GM21737 (cell line): ENCODE results near the gene DCAF11.

ENCODE experiments used
- ATAC-seq: cut with Tn5 transposase; IDR thresholded peaks from one replicate; pipeline ENCODE4 v1.9.1; 2021; ENCODE audit warnings: mild to moderate bottlenecking, moderate library complexity; ENCODE audit not compliant: unreplicated experiment

The DCAF11 gene

GRCh38 chr14:24116128-24116814 lies 1.7 kb downstream of the DCAF11 start:
- no peak for ATAC-seq

DNA sequence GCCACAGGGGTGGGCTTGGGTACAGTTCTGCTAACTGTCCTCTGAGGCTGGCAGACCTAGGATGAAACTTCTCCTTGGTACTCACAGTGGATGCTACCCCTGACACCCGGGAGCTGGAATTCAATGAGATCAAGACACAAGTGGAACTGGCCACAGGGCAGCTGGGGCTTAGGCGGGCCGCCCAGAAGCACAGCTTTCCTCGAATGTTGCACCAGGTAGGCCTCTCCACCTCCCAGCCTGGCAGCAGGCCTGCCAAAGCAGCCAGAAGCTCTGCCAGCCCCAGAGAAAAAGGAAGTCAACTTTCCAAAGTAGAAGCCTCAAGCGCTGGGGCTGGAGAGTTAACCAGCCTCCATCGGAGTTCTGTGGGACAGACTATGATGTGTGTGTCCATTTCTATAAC lies 2.6 kb downstream of the DCAF11 start:
- ATAC-seq, result no peak

GRCh38 chr14:24119691-24120090 lies 5.1 kb downstream of the DCAF11 start:
- ATAC-seq, result no peak

GRCh38 chr14:24121210-24121609 lies 6.6 kb downstream of the DCAF11 start:
- no peak for ATAC-seq

- no peak for ATAC-seq
These were observed 7.8 kb downstream of the DCAF11 start for GRCh38 chr14:24122416-24122815.

- no peak for ATAC-seq
These were observed 8.3 kb downstream of the DCAF11 start for GRCh38 chr14:24122898-24123297.

DNA sequence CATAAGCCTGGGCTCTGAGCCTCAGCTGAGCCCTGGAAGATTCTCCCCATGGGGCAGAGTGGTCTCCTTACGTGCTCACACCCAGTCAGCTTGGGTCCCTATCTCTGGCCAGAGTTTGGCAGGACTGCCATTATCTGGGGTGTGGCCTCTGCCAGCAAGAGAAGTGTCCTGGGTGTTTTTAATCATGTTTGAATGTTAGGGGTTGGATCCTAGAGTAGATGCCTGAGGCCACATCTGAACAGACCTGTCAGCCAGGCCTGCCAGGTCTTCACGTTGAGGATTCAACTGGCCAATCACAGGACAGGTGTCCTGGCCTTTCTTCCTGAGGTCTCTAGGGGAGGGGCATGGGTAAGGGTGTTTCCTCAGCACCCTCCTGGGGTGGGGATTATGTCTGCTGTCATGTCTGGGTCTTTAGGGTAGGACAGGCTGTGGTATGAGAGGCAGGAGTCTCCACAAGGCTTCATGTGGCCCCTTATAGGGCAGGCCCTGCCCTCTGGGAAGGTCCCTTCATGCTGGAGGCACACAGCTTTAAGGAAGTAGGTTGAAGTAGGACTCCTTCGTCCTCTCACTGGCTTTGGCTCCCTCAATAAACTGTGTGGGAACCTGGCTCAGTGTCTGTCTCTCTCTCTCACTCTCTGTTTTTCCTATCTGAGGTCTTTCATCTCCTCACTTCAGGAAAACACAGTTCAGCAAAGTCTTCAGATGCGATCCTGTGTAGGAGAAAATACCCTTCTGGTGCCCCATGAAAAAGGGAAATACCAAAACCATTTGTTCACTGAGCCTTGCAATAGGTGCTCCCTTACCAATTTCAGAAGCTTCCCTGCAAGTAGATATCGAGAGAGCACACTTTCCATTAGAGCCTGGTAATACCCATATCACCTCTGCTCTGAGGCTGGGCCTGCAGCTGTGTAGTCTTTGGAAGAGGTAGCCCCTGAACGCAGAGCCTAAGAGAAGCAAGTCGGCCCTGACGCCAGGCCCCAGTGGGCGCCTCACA lies 9.1 kb downstream of the DCAF11 start:
- no peak for ATAC-seq

DNA sequence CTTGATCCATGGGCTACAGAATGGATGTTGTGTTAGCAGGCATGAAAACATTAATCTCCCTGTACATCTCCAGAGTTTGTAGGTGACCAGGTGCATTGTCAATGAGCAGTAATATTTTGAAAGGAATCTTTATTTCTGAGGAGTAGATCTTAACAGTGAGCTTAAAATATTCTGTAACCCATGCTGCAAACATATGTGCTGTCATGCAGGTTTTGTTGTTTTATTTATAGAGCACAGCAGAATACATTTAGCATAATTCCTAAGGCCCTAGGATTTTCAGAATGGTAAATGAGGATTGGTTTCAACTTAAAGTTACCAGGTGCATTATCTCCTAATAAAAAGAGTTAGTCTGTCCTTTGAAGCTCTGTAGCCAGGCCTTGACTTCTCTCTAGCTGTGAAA lies 12.4 kb downstream of the DCAF11 start:
- no peak for ATAC-seq

GRCh38 chr14:24127673-24128072 lies 13.1 kb downstream of the DCAF11 start:
- ATAC-seq, result no peak

GRCh38 chr14:24129410-24129998 lies 14.9 kb downstream of the DCAF11 start:
- ATAC-seq, result no peak

GRCh38 chr14:24130380-24130716 lies 15.8 kb downstream of the DCAF11 start, which contains the start of gene FITM1:
FITM1 (plus strand) TSS chr14:24130659; CDS start chr14:24131564, 905 bp downstream.
- ATAC-seq, result no peak

GRCh38 chr14:24130717-24131548 lies 16.4 kb downstream of the DCAF11 start:
- no peak for ATAC-seq

DNA sequence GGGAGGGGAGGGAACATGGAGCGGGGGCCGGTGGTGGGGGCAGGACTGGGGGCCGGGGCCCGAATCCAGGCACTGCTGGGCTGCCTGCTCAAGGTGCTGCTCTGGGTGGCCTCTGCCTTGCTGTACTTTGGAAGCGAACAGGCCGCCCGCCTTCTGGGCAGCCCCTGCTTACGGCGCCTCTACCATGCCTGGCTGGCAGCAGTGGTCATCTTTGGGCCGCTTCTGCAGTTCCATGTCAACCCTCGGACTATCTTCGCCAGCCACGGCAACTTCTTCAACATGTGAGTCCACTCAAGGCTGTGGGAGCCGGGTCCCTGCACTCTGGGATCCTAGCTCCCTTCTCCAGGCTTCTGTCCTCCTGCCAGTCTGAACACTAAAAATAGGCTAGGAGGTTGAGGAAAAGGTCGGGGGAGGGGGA lies 17.0 kb downstream of the DCAF11 start:
- no peak for ATAC-seq

DNA sequence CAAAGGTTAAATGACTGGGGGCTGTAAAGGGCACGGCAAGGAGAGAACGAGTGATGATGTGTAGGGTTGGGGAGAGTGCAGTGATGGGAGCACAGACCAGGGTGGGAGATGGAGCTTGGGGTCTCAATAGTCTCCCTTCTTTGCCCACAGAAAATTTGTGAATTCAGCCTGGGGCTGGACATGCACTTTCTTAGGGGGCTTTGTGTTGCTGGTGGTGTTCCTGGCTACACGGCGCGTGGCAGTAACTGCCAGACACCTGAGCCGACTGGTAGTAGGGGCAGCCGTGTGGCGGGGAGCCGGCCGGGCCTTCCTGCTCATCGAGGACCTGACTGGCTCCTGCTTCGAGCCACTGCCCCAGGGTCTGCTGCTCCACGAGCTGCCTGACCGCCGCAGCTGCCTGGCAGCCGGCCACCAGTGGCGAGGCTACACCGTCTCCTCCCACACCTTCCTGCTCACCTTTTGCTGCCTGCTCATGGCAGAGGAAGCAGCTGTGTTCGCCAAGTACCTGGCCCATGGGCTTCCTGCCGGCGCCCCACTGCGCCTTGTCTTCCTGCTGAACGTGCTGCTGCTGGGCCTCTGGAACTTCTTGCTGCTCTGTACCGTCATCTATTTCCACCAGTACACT lies 17.6 kb downstream of the DCAF11 start:
- no peak for ATAC-seq

DNA sequence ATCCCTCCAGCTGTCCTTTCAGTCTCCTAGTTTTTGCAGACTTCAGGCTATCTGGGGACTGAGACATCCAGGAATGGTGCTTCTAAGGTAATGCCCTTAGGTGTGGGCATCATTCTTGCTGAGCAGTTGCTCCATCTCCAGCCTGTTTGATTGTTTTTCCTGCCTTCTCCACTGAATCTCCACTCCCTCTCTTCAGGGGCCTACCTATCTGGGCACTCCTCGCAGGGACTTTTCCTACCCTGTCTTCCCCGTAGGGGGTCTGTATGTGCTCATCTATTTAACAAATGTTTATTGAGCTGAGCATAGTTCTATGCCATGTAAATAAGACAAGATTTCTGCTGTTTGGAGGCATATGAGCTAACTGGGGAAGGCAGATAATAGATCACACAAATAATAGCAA lies 18.4 kb downstream of the DCAF11 start:
- no peak for ATAC-seq

DNA sequence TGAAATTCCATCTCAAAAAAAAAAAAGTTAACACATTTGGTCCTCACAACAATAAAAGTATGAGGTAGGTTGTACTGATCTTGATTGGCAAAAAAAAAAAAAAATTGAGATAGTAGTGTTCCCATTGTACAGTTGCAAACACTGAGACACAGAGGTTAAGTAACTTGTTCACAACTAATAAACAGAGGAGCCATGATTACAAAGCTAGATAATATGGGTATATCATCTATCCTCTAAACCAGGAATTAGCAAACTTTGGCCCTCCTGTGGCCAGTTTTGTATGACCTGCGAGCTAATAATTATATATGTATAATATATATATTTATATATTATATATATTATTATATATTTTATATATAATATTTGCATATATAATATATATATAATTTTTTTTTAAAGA lies 19.2 kb downstream of the DCAF11 start:
- ATAC-seq, result no peak

GRCh38 chr14:24135584-24135833 lies 20.9 kb downstream of the DCAF11 start:
- ATAC-seq, result no peak

DNA sequence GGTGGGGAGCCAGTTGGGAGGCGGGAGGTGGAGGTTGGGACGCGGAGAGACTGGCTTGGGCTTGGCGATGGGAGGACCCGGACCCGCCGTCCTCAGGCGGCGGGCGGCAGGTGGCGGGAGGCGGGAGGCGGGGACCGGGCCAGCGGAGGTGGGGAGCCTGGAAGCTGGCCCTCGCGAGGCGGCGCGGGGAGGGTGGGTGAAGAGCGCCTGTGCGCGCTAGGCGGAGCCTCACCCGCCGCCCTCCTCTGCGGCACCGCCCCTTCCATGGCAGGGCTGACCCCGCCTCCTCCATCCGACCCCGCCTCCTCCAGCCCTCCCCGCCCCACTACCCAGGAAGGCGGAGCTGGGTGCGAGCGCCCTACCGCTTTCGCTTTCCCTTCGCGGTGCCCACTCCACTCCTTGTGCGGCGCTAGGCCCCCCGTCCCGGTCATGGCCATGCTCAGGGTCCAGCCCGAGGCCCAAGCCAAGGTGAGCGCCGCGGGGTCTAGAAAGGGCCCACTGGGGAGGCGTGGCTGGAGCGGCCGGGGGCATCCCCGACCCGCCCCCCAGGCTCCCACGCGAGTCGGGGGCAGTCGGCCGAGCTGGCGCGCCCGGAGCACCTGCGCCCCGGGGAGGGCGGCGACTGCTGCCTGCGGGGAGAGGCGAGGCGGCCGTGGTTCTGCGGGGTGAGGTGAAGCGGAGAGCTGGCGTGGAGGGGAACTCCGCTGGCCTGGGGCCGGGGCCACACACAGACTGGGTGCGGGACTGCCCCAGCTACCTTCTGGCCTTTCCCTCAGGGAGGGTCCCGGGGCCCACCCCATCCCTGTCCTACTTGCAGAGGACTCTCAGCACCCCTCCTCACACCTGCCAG lies 21.5 kb downstream of the DCAF11 start, which contains the start of gene PSME1:
Gene PSME1 (plus strand): TSS at position 361 of the 850 bp plus-strand sequence. CDS start 69 bp downstream, at position 430.
- peak; percentile 78 for ATAC-seq

- ATAC-seq, result no peak
These were observed 22.3 kb downstream of the DCAF11 start for GRCh38 chr14:24136684-24137528.
